Urothelium cell line (cell line): ENCODE measurements around the gene STARD10.
A peak's percentile ranks its signal among the peaks of the same experiment; 100 is the strongest.

Experiments
- DNase-seq: peaks from one replicate; pipeline ENCODE4 v3.0.0; 2011; ENCODE audit warnings: low spot score, mixed read lengths
- FAIRE-seq: peaks from 2 replicates; lab custom pipeline; 2011; peaks lifted over from hg19 to GRCh38; lab: Jason Lieb, UNC

STARD10 gene

DNA sequence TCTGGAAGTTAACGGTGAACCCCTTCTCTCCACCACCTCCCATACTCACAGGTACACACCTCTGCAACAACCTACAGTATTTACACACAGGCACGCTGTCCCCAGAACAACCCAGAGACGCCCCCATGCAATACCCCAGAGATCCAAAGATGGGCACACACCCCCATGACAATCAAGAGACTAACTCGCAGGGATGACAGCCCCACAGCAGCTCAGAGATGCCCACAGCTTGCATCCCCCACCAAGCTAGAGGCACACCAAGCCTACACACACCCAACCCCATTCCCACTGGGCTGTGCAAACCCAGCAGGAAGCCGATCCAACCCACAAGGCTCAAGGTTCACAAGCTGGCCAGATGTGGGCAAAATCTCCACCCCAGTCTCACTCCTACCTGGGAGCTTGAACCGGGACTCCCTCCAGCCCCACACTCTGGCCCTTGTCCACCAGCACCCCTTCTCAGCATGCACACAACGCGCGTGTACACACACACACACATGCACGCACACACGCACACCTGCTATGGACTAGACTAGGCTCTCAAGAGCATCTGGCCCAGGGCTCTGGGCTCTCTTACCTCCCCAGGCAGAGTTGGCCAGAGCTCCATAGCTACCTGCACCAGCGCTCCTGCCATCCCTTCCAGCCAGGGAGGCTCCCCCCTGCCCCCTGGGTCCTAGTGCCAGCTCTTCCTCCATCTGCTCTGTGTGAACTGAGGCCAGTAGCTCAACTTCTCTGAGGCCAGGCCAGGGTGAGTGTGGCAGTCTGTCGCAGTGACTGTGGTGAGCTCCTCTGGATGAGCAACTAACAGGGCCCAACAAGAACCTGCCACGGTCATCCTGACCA is 11.5 kb downstream of the STARD10 start:
- DNase-seq (no peak), FAIRE-seq (no peak)

- DNase-seq (peak; percentile 72), FAIRE-seq (no peak)
Measured at GRCh38 chr11:72781313-72782080, 12.3 kb downstream of the STARD10 start.

DNA sequence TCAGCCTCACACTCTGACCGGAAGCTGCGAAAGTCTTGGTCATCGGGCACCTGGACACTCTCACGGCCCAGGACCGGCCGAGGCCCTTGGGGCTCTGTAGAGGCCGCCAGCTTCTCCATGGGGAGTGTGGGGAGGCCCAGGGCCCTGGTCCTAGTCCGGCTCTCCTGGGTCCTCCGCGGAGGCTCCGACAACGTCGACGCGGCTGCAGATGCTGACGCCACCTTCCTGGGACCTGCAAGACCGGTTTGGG is 12.9 kb downstream of the STARD10 start:
- no peak for DNase-seq
- no peak for FAIRE-seq

- DNase-seq: no peak
- FAIRE-seq: no peak
Measured at GRCh38 chr11:72780296-72781062, 13.4 kb downstream of the STARD10 start.

DNA sequence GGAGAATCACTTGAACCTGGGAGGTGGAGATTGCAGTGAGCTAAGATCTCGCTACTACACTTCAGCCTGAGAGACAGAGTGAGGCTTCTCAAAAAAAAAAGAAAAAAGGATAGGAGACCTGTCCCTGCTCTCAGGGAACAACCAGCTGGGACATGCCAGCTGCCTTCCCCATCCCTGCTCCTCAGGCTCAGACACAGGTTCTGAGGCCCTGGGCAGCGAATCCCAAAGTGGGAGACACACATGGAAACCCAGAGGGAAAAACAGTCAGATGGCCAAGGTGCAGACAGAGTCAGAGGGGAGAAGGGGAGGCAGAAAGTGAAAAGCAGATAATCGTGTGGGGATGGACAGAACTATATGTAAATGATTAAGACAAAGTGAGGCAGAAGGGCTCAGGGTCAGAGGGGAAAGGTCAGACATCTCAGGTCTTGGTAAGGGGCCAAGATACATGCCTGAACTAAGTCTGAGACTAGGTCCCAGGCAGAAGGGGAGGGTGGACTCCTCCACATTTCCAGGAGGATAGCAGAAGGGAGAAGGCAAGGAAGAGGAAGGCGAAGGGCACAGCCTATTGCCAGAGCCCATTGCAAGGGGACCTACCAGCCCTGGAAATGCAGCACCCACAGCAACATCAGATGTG is 14.2 kb downstream of the STARD10 start:
- DNase-seq (no peak), FAIRE-seq (no peak)

DNA sequence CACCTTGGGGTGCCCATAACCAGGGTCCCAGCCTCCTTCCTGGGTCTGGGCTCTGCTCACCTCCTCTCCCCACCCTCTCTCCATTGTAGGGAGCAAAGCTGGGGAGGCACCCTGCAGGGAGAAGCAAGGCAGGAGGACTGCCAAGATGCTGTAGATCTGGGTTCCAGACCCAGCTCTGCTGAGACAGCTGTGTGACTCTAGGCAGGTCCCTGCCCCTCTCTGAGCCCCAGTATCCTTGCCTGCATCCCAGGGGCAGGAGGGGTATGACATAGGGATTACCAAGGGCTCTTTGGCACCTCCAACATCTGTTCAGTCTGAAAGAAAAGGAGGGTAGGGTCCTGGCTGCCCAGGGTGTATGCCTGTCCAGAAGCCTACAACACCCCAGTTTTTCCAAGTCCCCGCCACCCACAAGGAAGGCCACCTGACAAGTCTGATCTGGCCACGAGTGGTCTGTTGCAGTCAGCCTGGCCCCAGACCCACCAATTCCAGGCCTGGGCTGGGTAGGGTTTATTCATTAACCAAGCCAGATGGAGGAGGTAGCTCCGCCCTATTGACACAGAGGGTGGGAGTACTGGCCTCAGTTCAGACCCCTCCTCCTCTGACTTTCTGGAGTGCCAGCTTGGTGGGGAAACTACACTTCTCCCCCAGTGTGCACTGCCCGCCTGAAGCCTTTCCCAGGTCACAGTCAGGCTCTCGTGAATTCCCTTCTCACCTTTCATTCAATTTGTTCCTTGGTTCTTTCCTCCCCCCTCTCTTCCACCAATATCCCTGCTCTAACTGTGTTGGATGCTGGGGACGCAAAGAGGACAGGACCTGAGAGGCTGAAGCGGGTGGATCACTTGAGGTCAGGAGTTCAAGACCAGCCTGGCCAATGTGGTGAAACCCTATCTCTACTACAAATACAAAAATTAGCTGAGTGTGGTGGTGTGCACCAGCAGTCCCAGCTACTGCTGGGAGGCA is 15.0 kb downstream of the STARD10 start:
- FAIRE-seq: no peak

DNA sequence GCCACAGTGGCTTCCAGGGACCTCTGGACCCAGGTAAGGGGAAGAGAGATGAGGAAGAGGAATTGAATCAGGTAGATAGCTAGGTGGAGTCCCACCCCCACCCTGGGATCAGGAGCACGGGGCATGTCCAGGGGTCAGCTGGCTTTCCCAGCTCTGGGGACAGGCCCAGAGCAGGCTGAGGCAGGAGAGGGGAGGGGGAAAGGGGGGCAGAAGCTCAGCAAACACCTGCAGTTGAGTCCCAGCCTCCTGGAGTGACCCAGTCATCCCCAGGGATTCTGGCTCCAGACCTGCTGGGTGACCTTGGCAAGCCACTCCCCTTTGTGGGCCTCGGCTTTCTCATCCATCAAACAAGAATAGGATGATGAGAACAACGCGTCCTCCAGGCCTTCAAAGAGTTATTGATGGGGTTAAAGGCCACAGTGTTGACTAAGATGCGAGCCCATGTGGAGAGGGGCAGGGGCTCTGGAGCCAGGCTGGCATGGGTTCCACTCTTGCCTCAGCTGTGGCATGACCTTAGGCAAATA is 16.0 kb downstream of the STARD10 start:
- DNase-seq: no peak
- FAIRE-seq: no peak

More for the DNA sequence above, 15.0 kb downstream of the STARD10 start:
- DNase-seq: no peak

- FAIRE-seq (no peak), DNase-seq (no peak)
Measured at GRCh38 chr11:72776844-72777754, 16.7 kb downstream of the STARD10 start.

- FAIRE-seq (no peak), DNase-seq (no peak)
Measured at GRCh38 chr11:72776117-72776843, 17.6 kb downstream of the STARD10 start.

DNA sequence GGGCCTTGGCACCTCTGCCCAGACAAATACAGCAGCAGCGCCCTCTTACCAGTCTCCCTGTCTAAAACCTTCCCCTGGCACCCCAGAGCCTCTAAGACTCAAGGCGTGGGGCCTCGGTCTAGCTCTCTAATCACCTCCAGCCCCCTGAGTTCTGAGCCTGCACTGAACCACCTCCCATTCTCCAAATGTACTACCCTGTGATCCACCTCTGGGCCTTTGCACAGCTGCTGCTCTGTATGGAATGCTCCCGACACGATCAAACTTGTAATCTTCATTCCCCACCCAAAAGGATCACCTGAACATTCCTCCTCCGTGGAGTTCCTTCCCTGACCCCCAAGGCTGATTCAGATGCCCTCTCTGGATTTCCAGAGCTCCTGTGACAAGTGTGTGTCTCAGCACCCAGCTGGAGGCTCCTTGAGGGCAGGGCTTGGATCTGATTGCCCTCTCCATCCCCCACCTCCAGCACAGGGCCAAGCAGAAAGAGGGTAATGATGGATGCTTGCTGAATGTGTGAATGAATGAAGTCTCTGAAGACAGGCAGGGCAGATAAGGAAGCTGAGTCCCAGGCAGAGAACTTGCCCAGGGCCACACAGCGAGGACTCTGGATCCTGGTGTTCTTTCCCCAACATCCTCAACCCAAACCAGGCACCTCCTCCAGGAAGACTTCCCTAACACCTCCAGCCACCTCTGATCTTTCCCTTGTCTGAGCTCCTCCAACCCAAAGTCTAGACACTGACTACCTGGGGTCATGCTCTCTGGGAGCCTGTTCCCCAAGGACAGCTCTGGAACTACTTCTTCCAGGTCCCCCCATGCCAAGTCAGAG is 18.3 kb downstream of the STARD10 start:
- no peak for FAIRE-seq
- no peak for DNase-seq

- DNase-seq (no peak), FAIRE-seq (no peak)
Measured at GRCh38 chr11:72774499-72774898, 19.3 kb downstream of the STARD10 start.

DNA sequence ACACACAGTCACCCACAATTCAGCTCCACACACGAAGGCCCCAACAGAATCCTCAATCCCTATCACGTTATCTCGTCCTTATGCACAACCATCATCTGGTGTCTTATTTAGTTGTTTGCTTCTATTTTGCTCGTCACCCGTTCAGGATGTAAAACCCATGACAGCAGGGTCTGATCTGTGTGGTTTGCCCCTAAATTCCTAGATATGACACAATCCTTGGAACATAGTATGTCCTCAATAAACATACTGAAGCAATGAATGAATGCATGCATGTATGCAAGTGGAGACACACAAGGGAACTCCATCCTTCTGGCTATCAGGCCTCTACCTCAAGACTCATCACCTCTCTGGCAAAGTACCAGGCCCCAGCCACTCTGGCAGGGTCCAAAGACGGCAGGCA is 20.2 kb downstream of the STARD10 start:
- DNase-seq (no peak), FAIRE-seq (no peak)

GRCh38 chr11:72773291-72773690 is 20.6 kb downstream of the STARD10 start:
- FAIRE-seq (peak; percentile 32), DNase-seq (peak; percentile 69)

DNA sequence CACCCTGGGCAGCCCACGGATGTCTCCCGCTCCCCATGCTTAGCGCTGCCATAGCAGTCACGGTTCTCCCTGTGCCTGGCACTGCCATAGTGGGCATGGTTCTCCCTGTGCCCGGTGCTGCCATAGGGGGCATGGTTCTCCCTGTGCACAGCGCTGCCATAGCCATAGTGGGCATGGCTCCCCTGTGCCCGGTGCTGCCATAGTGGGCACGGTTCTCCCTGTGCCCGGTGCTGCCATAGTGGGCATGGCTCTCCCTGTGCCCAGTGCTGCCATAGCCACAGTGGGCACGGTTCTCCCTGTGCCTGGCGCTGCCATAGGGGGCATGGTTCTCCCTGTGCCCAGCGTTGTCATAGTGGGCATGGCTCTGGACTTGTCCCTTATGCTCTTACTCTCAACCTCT is 21.8 kb downstream of the STARD10 start:
- FAIRE-seq (no peak), DNase-seq (no peak)

DNA sequence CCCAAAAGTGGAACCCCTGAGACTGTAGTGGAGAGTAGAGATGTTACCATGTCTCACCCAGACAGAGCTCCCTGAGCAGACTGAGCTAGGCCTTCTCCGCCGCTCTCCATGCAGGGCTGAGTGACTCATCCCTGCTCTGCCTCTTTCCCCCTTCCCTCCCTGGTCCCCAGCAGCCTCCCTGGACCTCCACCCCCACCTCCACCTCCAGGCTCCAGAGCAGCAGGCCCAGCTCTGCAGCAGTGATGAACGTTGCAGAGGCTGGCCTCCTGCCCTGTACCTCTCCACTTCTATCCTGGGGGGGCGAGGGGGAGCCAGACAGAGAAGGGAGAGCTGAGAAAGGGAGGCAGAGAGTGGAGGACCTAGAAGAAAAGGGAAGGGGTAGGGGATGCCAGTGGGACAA is 22.3 kb downstream of the STARD10 start:
- DNase-seq: peak; percentile 74
- FAIRE-seq: no peak

DNA sequence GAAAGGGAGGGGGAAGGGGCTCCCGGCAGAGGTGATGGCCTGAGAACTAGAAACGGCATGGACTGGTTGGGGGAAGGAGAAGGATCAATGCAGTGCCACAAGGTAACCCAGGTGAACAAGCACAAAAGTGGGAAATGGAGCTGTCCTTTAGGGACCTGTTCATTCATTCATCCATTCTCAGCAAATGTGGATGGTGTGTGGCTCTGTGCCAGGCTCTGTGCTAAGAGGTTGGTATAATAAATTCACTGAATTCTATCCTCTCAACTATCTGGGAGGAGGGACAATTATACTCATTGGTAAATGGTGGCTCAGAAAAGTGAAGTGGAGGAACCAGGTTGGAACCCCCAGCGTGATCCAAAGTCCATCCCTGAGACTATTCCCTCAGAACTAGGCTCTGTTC is 23.0 kb downstream of the STARD10 start:
- no peak for DNase-seq
- no peak for FAIRE-seq

- FAIRE-seq: no peak
- DNase-seq: no peak
Measured at GRCh38 chr11:72769680-72770079, 24.2 kb downstream of the STARD10 start.
